Uterus (tissue), 2 donors: ENCODE data around the gene RAB11FIP4.

Source experiments
- POLR2A ChIP-seq, 2 donors: fragments of 450-650 bp; IDR thresholded peaks; one replicate each; pipeline ENCODE4 v1.6.1; 2016; ENCODE audit warnings: antibody characterized with exemption in 2 of 2, mild to moderate bottlenecking in 1 of 2, moderate library complexity in 1 of 2
- TF ChIP-seq, protein P1 (sequence below), 4 experiments: fragments of 200-600 bp in 2 of 4; fragments of 450-650 bp in 2 of 4; sonication (generic) in 2 of 4; IDR thresholded peaks; one replicate each; pipeline ENCODE4 v1.5.1; 2016 to 2019; ENCODE audit warnings: antibody characterized with exemption in 4 of 4, mild to moderate bottlenecking in 2 of 4, moderate library complexity in 1 of 4

- TF ChIP-seq POLR2A (IDR thresholded peaks at IDR 0.05): no peak
- TF ChIP-seq, protein P1, sequence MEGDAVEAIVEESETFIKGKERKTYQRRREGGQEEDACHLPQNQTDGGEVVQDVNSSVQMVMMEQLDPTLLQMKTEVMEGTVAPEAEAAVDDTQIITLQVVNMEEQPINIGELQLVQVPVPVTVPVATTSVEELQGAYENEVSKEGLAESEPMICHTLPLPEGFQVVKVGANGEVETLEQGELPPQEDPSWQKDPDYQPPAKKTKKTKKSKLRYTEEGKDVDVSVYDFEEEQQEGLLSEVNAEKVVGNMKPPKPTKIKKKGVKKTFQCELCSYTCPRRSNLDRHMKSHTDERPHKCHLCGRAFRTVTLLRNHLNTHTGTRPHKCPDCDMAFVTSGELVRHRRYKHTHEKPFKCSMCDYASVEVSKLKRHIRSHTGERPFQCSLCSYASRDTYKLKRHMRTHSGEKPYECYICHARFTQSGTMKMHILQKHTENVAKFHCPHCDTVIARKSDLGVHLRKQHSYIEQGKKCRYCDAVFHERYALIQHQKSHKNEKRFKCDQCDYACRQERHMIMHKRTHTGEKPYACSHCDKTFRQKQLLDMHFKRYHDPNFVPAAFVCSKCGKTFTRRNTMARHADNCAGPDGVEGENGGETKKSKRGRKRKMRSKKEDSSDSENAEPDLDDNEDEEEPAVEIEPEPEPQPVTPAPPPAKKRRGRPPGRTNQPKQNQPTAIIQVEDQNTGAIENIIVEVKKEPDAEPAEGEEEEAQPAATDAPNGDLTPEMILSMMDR (IDR thresholded peaks at IDR 0.05): no peak
Measured at GRCh38 chr17:31585280-31585630, 193.8 kb downstream of the RAB11FIP4 start.
